Skeletal muscle tissue (tissue), 4 donors: ENCODE measurements around the gene IRF2BP1. TPM values are rescaled to one million over a fixed set of nuclear protein-coding genes. Genes with fewer than 3 reads are reported as not detected.

Source experiments
- H3K27ac ChIP-seq: one replicate; pipeline ENCODE4 v1.7.0; 2013; ENCODE audit warnings: mild to moderate bottlenecking, low read depth, low read length, inconsistent platforms
- H3K27me3 ChIP-seq, 3 donors: one replicate each; pipeline ENCODE4 v1.7.0; 2013; ENCODE audit warnings: low read length in 3 of 3; ENCODE audit not compliant: control insufficient read depth in 3 of 3, insufficient read depth in 3 of 3
- H3K36me3 ChIP-seq, 3 donors: one replicate each; pipeline ENCODE4 v1.7.0; 2013; ENCODE audit warnings: low read length in 3 of 3; ENCODE audit not compliant: control insufficient read depth in 3 of 3, insufficient read depth in 3 of 3
- H3K4me1 ChIP-seq, 3 donors: one replicate each; pipeline ENCODE4 v1.7.0; 2013; ENCODE audit warnings: low read length in 3 of 3, mild to moderate bottlenecking in 3 of 3; ENCODE audit not compliant: control insufficient read depth in 3 of 3, insufficient read depth in 3 of 3
- H3K4me3 ChIP-seq, 3 donors: one replicate each; pipeline ENCODE4 v1.7.0; 2013; ENCODE audit warnings: low read length in 3 of 3
- H3K9ac ChIP-seq, 3 donors: one replicate each; pipeline ENCODE4 v1.7.0; 2013; ENCODE audit warnings: low read length in 3 of 3, mild to moderate bottlenecking in 3 of 3, moderate library complexity in 2 of 3, low read depth in 1 of 3
- H3K9me3 ChIP-seq, 3 donors: one replicate each; pipeline ENCODE4 v1.7.0; 2013; ENCODE audit warnings: low read length in 3 of 3; ENCODE audit not compliant: control insufficient read depth in 3 of 3
- total RNA-seq: library from RNA; depleted of rRNA; stranded (reverse); fragments of >200 nt; gene quantifications from one replicate; pipeline ENCODE4 v1.2.3, GENCODE V29; 2014
- donor health status: Osteomylitis.

IRF2BP1 gene
- total RNA-seq, 1 donor from 2014 or later: 24.5 TPM

GRCh38 chr19:45842198-45842597 lies 43.7 kb downstream of the IRF2BP1 start:
- Histone ChIP-seq H3K4me3 (no peak overlapping the region), H3K9ac (no peak overlapping the region), H3K9me3 (no peaks in the 10 kb centered on the region), H3K27me3 (no peaks in the 10 kb centered on the region), H3K27ac (no peak overlapping the region), H3K36me3 (peaks cover 48 to 74% (median 61%) of the 10 kb centered on the region in 3 donors), H3K4me1 (no peaks in the 10 kb centered on the region)

GRCh38 chr19:45834970-45835369 lies 51.0 kb downstream of the IRF2BP1 start:
- Histone ChIP-seq H3K4me3 (no peak overlapping the region), H3K4me1 (no peaks in the 10 kb centered on the region), H3K36me3 (peaks cover 46 to 68% (median 60%) of the 10 kb centered on the region in 3 donors), H3K9me3 (no peaks in the 10 kb centered on the region), H3K27ac (no peak overlapping the region), H3K27me3 (no peaks in the 10 kb centered on the region), H3K9ac (no peak overlapping the region)

Other genes starting within 250 kb of the IRF2BP1 start
- 4.7 TPM for gene EML2, start 246.7 kb downstream of the IRF2BP1 start, total RNA-seq
- gene GIPR, start 217.9 kb downstream of the IRF2BP1 start, total RNA-seq: 0.52 TPM
- gene SNRPD2, start 194.2 kb downstream of the IRF2BP1 start, total RNA-seq: 210 TPM
- 2.6 TPM for gene QPCTL, start 193.5 kb downstream of the IRF2BP1 start, total RNA-seq
- 5.7 TPM for gene FBXO46, start 155.2 kb downstream of the IRF2BP1 start, total RNA-seq
- not detected for gene MEIOSIN, start 152.7 kb downstream of the IRF2BP1 start, total RNA-seq
- 8.4 TPM for gene SIX5, start 116.9 kb downstream of the IRF2BP1 start, total RNA-seq
- gene DMPK, start 103.7 kb downstream of the IRF2BP1 start, total RNA-seq: 160 TPM
- 20.4 TPM for gene DMWD, start 93.3 kb downstream of the IRF2BP1 start, total RNA-seq
- gene RSPH6A, start 70.8 kb downstream of the IRF2BP1 start, total RNA-seq: not detected
- 23.5 TPM for gene SYMPK, start 23.0 kb downstream of the IRF2BP1 start, total RNA-seq
- not detected for gene FOXA3, start 21.8 kb downstream of the IRF2BP1 start, total RNA-seq
- 0.52 TPM for gene MYPOP, start 16.5 kb upstream of the IRF2BP1 start, total RNA-seq
- not detected for gene NANOS2, start 28.6 kb upstream of the IRF2BP1 start, total RNA-seq
- 0.52 TPM for gene NOVA2, start 87.7 kb upstream of the IRF2BP1 start, total RNA-seq
- gene CCDC61, start 109.3 kb upstream of the IRF2BP1 start, total RNA-seq: 4.2 TPM
- gene PGLYRP1, start 136.9 kb upstream of the IRF2BP1 start, total RNA-seq: 2.1 TPM
- 3.1 TPM for gene IGFL4, start 154.9 kb upstream of the IRF2BP1 start, total RNA-seq
- not detected for gene IGFL3, start 238.5 kb upstream of the IRF2BP1 start, total RNA-seq